Stomach (tissue), 4 donors: ENCODE data around the gene SAMD5.

ENCODE experiments used
- POLR2A ChIP-seq, 4 donors: fragments of 450-650 bp; IDR thresholded peaks; one replicate each; pipeline ENCODE4 v1.6.1; 2016; ENCODE audit warnings: antibody characterized with exemption in 4 of 4, control low read depth in 2 of 4, mild to moderate bottlenecking in 1 of 4, moderate library complexity in 1 of 4
- POLR2AphosphoS5 ChIP-seq, 3 donors: sonication (generic); formaldehyde crosslinking; IDR thresholded peaks; one replicate each; pipeline ENCODE4 v1.6.1; 2016; ENCODE audit warnings: antibody characterized with exemption in 3 of 3

- TF ChIP-seq POLR2AphosphoS5 (IDR thresholded peaks at IDR 0.05) (no peak), POLR2A (IDR thresholded peaks at IDR 0.05) (no peak)
Measured at GRCh38 chr6:147560670-147561069, 52.2 kb downstream of the SAMD5 start.
